ENCODE data around the gene KCNG4.

- TF ChIP-seq CEBPZ (IDR thresholded peaks at IDR 0.05; ENCODE audit: low read depth, low read length) (no peak), ZNF274 (IDR thresholded peaks at IDR 0.05; ENCODE audit: insufficient read depth, insufficient read length) (no peak), JUND (IDR thresholded peaks at IDR 0.05; ENCODE audit: low read depth, low read length) (no peak), POLR2AphosphoS5 (IDR thresholded peaks at IDR 0.05; ENCODE audit: low read length) (no peak)
Measured at GRCh38 chr16:84169765-84170310, 70.0 kb downstream of the KCNG4 start.

Measured in GM12878 (cell line).